OCI-LY1 (cell line): ENCODE data around the gene SLC1A2.

Experiments
- H2AFZ ChIP-seq: fragments of 200-600 bp; sonication (generic), shearing (Covaris generic); 2 replicates; pipeline ENCODE4 v1.6.0; 2014; ENCODE audit warnings: antibody characterized with exemption, mild to moderate bottlenecking, low read length
- H3F3A ChIP-seq: fragments of 200-600 bp; sonication (generic), shearing (Covaris generic); 2 replicates; pipeline ENCODE4 v1.6.0; 2014; ENCODE audit warnings: mild to moderate bottlenecking, antibody characterized with exemption, low read length, moderate library complexity; ENCODE audit not compliant: insufficient read depth
- H3K27ac ChIP-seq: fragments of 200-600 bp; sonication (generic); 2 replicates; pipeline ENCODE4 v1.5.1; 2014; ENCODE audit warnings: low read length, mixed run types, mild to moderate bottlenecking, low read depth; ENCODE audit not compliant: poor library complexity, severe bottlenecking
- H3K27me3 ChIP-seq: fragments of 200-600 bp; sonication (generic); 2 replicates; pipeline ENCODE4 v1.6.0; 2014; ENCODE audit warnings: antibody characterized with exemption, mild to moderate bottlenecking, low read length, moderate library complexity; ENCODE audit not compliant: insufficient read depth
- H3K36me3 ChIP-seq: fragments of 200-600 bp; sonication (generic); 2 replicates; pipeline ENCODE4 v1.6.1; 2014; ENCODE audit warnings: mild to moderate bottlenecking, antibody characterized with exemption, low read length, moderate library complexity, mixed read lengths; ENCODE audit not compliant: insufficient read depth
- H3K4me1 ChIP-seq: fragments of 200-600 bp; sonication (generic); 2 replicates; pipeline ENCODE4 v1.5.1; 2014; ENCODE audit warnings: mild to moderate bottlenecking, low read length, moderate library complexity; ENCODE audit not compliant: insufficient read depth, severe bottlenecking
- H3K4me2 ChIP-seq: fragments of 200-600 bp; sonication (generic), shearing (Covaris generic); 2 replicates; pipeline ENCODE4 v1.6.1; 2014; ENCODE audit warnings: low read length
- H3K4me3 ChIP-seq: fragments of 200-600 bp; sonication (generic); 2 replicates; pipeline ENCODE4 v1.5.1; 2014; ENCODE audit warnings: low read length, low read depth, mild to moderate bottlenecking, mixed read lengths; ENCODE audit not compliant: poor library complexity, severe bottlenecking
- H3K79me2 ChIP-seq: fragments of 200-600 bp; shearing (Covaris generic); 2 replicates; pipeline ENCODE4 v1.6.1; 2016; ENCODE audit warnings: mixed run types, low read length, mixed read lengths; ENCODE audit not compliant: insufficient read depth
- H3K9ac ChIP-seq: fragments of 200-600 bp; sonication (generic), shearing (Covaris generic); 2 replicates; pipeline ENCODE4 v1.6.1; 2014; ENCODE audit warnings: mild to moderate bottlenecking, low read length, mixed read lengths
- H3K9me2 ChIP-seq: fragments of 200-600 bp; sonication (generic), shearing (Covaris generic); 2 replicates; pipeline ENCODE4 v1.6.1; 2014; ENCODE audit warnings: low read depth, mild to moderate bottlenecking, low read length, mixed read lengths
- H3K9me3 ChIP-seq: fragments of 200-600 bp; shearing (Covaris generic); 2 replicates; pipeline ENCODE4 v1.6.1; 2014; ENCODE audit warnings: low read length, mixed read lengths
- H4K20me1 ChIP-seq: fragments of 200-600 bp; sonication (generic), shearing (Covaris generic); 2 replicates; pipeline ENCODE4 v1.6.0; 2016; ENCODE audit warnings: mild to moderate bottlenecking, low read length; ENCODE audit not compliant: insufficient read depth
- CTCF ChIP-seq: fragments of 200-600 bp; sonication (generic), shearing (Covaris generic); IDR thresholded peaks from 2 replicates; pipeline ENCODE4 v1.5.1; 2017; ENCODE audit warnings: mild to moderate bottlenecking, antibody characterized with exemption, low read length, moderate library complexity, mixed read lengths
- EZH2 ChIP-seq: fragments of 200-600 bp; sonication (generic), shearing (Covaris generic); IDR thresholded peaks from 2 replicates; pipeline ENCODE4 v1.8.0; 2017; ENCODE audit warnings: borderline replicate concordance, mixed run types, mild to moderate bottlenecking, antibody characterized with exemption, low read length, moderate library complexity, mixed read lengths

The SLC1A2 gene

GRCh38 chr11:35292279-35292678 lies 127.1 kb downstream of the SLC1A2 start:
- no peak overlapping the region for H2AFZ ChIP-seq

GRCh38 chr11:35290876-35291275 lies 128.5 kb downstream of the SLC1A2 start:
- H3F3A ChIP-seq: no peaks in the 10 kb centered on the region
- no peak for TF ChIP-seq EZH2
- no peak for TF ChIP-seq CTCF
- no peak overlapping the region for H3K4me3 ChIP-seq
- no peaks in the 10 kb centered on the region for H3K9me3 ChIP-seq
- no peak overlapping the region for H2AFZ ChIP-seq
- no peaks in the 10 kb centered on the region for H3K9me2 ChIP-seq
- H3K4me1 ChIP-seq: no peaks in the 10 kb centered on the region
- H3K27ac ChIP-seq: no peak overlapping the region
- peaks cover 4% of the 10 kb centered on the region; the same call in 1 of the 2 replicates for H3K27me3 ChIP-seq
- no peak overlapping the region for H3K4me2 ChIP-seq
- no peaks in the 10 kb centered on the region for H3K79me2 ChIP-seq
- no peak overlapping the region for H3K9ac ChIP-seq
- no peaks in the 10 kb centered on the region for H4K20me1 ChIP-seq
- no peaks in the 10 kb centered on the region for H3K36me3 ChIP-seq

More at GRCh38 chr11:35292279-35292678, 127.1 kb downstream of the SLC1A2 start:
- Histone ChIP-seq H3K9me2 (no peaks in the 10 kb centered on the region), H3K9me3 (no peaks in the 10 kb centered on the region), H3K9ac (no peak overlapping the region), H3K27me3 (peaks cover 3% of the 10 kb centered on the region; the same call in 1 of the 2 replicates), H3K4me2 (no peak overlapping the region), H3F3A (no peaks in the 10 kb centered on the region), H3K36me3 (no peaks in the 10 kb centered on the region), H3K27ac (no peak overlapping the region), H3K79me2 (no peaks in the 10 kb centered on the region), H3K4me3 (no peak overlapping the region), H4K20me1 (no peaks in the 10 kb centered on the region), H3K4me1 (no peaks in the 10 kb centered on the region)
- TF ChIP-seq EZH2 (no peak), CTCF (no peak)

- Histone ChIP-seq H3K9me3 (no peaks in the 10 kb centered on the region), H3K27me3 (peaks cover 4% of the 10 kb centered on the region; the same call in 1 of the 2 replicates), H2AFZ (no peak overlapping the region), H3K9me2 (no peaks in the 10 kb centered on the region), H3K4me2 (no peak overlapping the region), H3K79me2 (no peaks in the 10 kb centered on the region), H3F3A (no peaks in the 10 kb centered on the region), H3K36me3 (no peaks in the 10 kb centered on the region), H3K4me1 (no peaks in the 10 kb centered on the region), H3K27ac (no peak overlapping the region), H3K4me3 (no peak overlapping the region), H4K20me1 (no peaks in the 10 kb centered on the region), H3K9ac (no peak overlapping the region)
- TF ChIP-seq CTCF: no peak
- no peak for TF ChIP-seq EZH2
Observed at GRCh38 chr11:35289821-35290220, 129.5 kb downstream of the SLC1A2 start.
